GM12872 (cell line): ENCODE data around the gene DDHD1.

Experiments
- CTCF ChIP-seq: IDR thresholded peaks from 3 replicates; pipeline ENCODE4 v1.5.1; 2011; ENCODE audit warnings: low read depth, mild to moderate bottlenecking, low read length, moderate library complexity; ENCODE audit not compliant: insufficient read depth

DDHD1 gene

GRCh38 chr14:53152887-53153701 lies at the start of gene DDHD1:
DDHD1 (minus strand) TSS chr14:53153323; CDS start chr14:53153098, 225 bp downstream.
- no peak for TF ChIP-seq CTCF

- no peak for TF ChIP-seq CTCF
Observed at GRCh38 chr14:53195949-53196348, 42.8 kb upstream of the DDHD1 start.

- TF ChIP-seq CTCF = no peak
Observed at GRCh38 chr14:53193193-53193592, 40.1 kb upstream of the DDHD1 start.

GRCh38 chr14:53192052-53192760 lies 39.1 kb upstream of the DDHD1 start:
- no peak for TF ChIP-seq CTCF

- no peak for TF ChIP-seq CTCF
Observed at GRCh38 chr14:53190938-53191337, 37.8 kb upstream of the DDHD1 start.

GRCh38 chr14:53187921-53188463 lies 34.9 kb upstream of the DDHD1 start:
- no peak for TF ChIP-seq CTCF

- TF ChIP-seq CTCF = no peak
Observed at GRCh38 chr14:53186532-53186931, 33.4 kb upstream of the DDHD1 start.
